OCI-LY7 (cell line): Measurements from ENCODE around the gene TCTN3.

Experiments used
- EZH2phosphoT487 ChIP-seq: fragments of 200-600 bp; sonication (generic); IDR thresholded peaks from 2 replicates; pipeline ENCODE4 v1.6.1; 2018; ENCODE audit warnings: low read depth, borderline replicate concordance, mild to moderate bottlenecking, mixed run types, antibody characterized with exemption, low read length, moderate library complexity, mixed read lengths
- TF ChIP-seq, protein P1 (sequence below): fragments of 200-600 bp; sonication (generic); conservative IDR thresholded peaks from 2 replicates; pipeline ENCODE4 v1.5.1; 2014; ENCODE audit warnings: mild to moderate bottlenecking, antibody characterized with exemption, low read length, moderate library complexity, mixed read lengths

- TF ChIP-seq, protein P1, sequence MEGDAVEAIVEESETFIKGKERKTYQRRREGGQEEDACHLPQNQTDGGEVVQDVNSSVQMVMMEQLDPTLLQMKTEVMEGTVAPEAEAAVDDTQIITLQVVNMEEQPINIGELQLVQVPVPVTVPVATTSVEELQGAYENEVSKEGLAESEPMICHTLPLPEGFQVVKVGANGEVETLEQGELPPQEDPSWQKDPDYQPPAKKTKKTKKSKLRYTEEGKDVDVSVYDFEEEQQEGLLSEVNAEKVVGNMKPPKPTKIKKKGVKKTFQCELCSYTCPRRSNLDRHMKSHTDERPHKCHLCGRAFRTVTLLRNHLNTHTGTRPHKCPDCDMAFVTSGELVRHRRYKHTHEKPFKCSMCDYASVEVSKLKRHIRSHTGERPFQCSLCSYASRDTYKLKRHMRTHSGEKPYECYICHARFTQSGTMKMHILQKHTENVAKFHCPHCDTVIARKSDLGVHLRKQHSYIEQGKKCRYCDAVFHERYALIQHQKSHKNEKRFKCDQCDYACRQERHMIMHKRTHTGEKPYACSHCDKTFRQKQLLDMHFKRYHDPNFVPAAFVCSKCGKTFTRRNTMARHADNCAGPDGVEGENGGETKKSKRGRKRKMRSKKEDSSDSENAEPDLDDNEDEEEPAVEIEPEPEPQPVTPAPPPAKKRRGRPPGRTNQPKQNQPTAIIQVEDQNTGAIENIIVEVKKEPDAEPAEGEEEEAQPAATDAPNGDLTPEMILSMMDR: no peak
- no peak for TF ChIP-seq EZH2phosphoT487
Measured at GRCh38 chr10:95674643-95675042, 19.1 kb downstream of the TCTN3 start.
